ENCODE data around the gene AXIN1. TPM values are rescaled to one million over a fixed set of nuclear protein-coding genes. Genes with fewer than 3 reads are reported as not detected.

AXIN1 gene
- total RNA-seq, 1 donor from 2014 or later: 30.6 TPM

DNA sequence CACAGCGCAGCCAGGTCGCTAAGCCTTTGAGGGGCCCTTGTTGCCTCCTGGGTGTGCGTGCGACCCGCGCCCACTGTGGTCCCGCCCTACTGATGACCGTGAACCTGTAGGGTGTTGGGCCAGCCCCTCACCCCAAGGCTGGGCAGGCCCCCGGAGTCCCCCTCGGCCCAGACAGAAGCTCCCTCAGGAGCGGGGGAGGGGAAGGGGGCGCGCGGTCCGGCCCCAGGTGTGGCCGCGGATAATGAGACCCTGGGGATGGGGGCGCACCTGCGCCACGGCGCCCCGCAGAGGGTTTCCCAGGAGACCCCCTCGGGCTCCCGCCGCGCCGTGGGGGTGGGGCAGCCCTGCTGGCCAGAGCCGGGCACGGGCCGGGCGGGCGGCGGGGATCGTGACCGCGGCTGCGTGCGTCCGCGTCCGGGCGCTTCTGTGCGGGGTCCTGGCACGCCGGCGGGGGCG lies 72.5 kb downstream of the AXIN1 start:
- H3K36me3 Mint-ChIP-seq: no peaks in the 10 kb centered on the region
- peaks cover 32% of the 10 kb centered on the region for H3K27me3 Mint-ChIP-seq
- no peak overlapping the region for H3K4me3 Mint-ChIP-seq
- TF ChIP-seq, protein P1, sequence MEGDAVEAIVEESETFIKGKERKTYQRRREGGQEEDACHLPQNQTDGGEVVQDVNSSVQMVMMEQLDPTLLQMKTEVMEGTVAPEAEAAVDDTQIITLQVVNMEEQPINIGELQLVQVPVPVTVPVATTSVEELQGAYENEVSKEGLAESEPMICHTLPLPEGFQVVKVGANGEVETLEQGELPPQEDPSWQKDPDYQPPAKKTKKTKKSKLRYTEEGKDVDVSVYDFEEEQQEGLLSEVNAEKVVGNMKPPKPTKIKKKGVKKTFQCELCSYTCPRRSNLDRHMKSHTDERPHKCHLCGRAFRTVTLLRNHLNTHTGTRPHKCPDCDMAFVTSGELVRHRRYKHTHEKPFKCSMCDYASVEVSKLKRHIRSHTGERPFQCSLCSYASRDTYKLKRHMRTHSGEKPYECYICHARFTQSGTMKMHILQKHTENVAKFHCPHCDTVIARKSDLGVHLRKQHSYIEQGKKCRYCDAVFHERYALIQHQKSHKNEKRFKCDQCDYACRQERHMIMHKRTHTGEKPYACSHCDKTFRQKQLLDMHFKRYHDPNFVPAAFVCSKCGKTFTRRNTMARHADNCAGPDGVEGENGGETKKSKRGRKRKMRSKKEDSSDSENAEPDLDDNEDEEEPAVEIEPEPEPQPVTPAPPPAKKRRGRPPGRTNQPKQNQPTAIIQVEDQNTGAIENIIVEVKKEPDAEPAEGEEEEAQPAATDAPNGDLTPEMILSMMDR (conservative IDR thresholded peaks at IDR 0.05): no peak
- no peaks in the 10 kb centered on the region for H3K4me1 Mint-ChIP-seq (ENCODE audit: unreplicated experiment)
- no peak overlapping the region for H3K27ac Mint-ChIP-seq
- H3K9me3 Mint-ChIP-seq: no peaks in the 10 kb centered on the region
- no peak for DNase-seq (ENCODE audit: extremely low spot score, unreplicated experiment)

DNA sequence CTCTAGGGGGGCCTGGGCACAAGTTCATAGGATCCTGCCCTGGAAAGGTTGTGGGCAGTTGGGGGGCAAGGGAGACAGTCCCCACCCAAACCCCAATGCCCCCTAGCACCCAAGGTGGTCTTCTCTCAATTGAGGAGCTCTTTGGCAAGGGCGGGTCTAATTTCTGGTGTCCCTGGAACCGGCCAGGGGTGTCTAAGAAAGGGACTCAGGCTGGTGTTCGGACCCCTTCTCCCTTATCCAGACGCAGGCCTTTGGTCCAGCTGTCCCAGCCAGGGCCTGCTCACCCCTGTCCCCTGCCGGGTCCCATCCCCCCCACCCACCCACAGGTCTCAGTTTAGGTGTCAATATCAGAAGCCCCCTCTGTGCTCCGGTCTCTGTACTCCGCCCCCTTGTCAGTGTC lies 73.0 kb downstream of the AXIN1 start:
- TF ChIP-seq, protein P1 (conservative IDR thresholded peaks at IDR 0.05): no peak
- DNase-seq (ENCODE audit: extremely low spot score, unreplicated experiment): no peak
- H3K36me3 Mint-ChIP-seq: no peaks in the 10 kb centered on the region
- H3K9me3 Mint-ChIP-seq: no peaks in the 10 kb centered on the region
- H3K27me3 Mint-ChIP-seq: peaks cover 33% of the 10 kb centered on the region
- no peaks in the 10 kb centered on the region for H3K4me1 Mint-ChIP-seq (ENCODE audit: unreplicated experiment)
- H3K27ac Mint-ChIP-seq: no peak overlapping the region
- H3K4me3 Mint-ChIP-seq: peak overlapping the region; percentile 14

DNA sequence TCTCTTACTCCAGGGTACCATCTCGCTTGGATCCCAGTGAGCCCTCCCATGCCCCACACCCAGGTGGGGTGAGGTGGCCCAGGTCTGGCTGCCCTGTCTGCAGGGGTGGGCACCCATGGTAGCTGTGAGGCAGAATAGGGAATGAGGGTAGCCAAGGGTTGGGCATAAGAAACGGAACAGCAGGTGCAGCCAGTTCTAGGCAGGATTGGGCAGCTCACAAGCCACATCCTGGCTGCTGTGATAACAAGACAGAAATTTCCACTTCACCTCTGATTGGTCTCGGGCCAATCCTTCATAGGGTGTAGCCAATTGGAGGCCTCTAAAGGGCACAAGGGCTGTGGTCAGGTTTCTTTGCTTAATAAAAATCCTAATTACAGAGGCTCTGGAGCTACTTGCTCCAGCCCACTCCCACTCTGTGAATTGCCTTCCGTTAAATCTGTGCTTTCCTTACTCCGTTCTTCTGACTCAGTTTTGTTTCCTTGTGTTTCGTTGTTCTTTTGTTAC lies 73.6 kb downstream of the AXIN1 start:
- peak overlapping the region; percentile 14 for H3K4me3 Mint-ChIP-seq
- no peak for DNase-seq (ENCODE audit: extremely low spot score, unreplicated experiment)

DNA sequence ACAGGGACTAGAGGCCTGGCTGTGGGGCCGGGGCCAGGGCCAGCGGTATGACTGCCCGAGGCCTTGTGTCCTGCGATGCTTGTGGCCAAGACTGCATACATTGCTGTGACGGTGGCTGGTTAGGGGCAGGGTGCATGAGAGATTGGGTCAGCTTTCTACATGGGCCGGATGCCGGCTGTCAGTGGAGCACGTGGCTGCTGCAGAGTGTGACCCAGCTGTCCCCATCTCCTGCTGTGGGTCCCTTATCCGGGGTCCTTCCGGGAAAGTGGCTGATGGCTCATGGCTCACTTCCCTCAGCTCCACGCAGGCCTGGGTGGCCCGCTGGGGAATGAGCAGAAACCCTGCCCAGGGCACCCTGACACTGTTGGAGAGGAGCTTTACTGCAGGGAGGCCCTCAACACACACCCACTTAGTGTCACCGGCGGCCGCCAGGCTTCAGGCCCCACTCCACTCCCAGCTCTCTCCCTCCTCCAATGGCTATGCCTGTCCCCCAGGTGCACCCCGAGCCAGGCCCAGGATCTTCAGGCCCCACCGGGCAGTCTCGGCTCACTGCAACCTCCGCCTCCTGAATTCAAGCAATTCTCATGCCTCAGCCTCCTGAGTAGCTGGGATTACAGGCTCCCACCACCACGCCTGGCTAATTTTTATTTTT lies 76.0 kb downstream of the AXIN1 start:
- Mint-ChIP-seq H3K4me3 (peak overlapping the region; percentile 80), H3K27me3 (peaks cover 40% of the 10 kb centered on the region), H3K9me3 (no peaks in the 10 kb centered on the region), H3K27ac (peak overlapping the region; percentile 21), H3K4me1 (ENCODE audit: unreplicated experiment) (no peaks in the 10 kb centered on the region), H3K36me3 (no peaks in the 10 kb centered on the region)
- DNase-seq (ENCODE audit: extremely low spot score, unreplicated experiment): no peak
- TF ChIP-seq, protein P1 (conservative IDR thresholded peaks at IDR 0.05): no peak

More for the DNA sequence above, 73.6 kb downstream of the AXIN1 start:
- Mint-ChIP-seq H3K27me3 (peaks cover 38% of the 10 kb centered on the region), H3K9me3 (no peaks in the 10 kb centered on the region), H3K36me3 (no peaks in the 10 kb centered on the region), H3K27ac (no peak overlapping the region), H3K4me1 (ENCODE audit: unreplicated experiment) (no peaks in the 10 kb centered on the region)
- TF ChIP-seq, protein P1 (conservative IDR thresholded peaks at IDR 0.05): no peak

DNA sequence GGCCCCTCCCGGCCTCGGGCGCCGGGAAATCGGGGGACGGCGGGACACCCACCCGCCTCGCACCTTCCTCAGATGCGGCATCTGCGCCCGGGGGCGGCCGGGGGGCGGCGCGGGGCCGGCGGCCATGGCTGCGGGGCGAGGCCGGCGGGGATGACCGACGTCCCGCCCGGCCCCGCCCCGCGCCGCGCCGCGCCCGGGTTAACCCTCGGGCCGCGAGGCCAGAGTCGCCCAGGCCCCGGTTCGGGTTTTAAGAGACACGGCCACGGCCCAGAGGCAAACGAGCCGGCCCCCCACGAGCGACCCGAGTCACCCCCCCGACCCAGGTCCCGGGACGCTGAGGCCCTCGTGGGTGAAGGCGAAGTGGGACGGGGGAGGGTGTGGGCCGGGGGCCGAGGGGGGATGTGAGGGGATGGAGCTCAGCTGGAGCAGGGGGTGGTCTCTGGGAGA lies 76.7 kb downstream of the AXIN1 start, which contains the start of gene RGS11:
Gene RGS11, minus strand, starts transcription at position 159 of the 447 bp plus-strand sequence. Its CDS starts 33 bp downstream, at position 126.
- no peak for DNase-seq (ENCODE audit: extremely low spot score, unreplicated experiment)
- Mint-ChIP-seq H3K27me3 (peaks cover 40% of the 10 kb centered on the region), H3K4me1 (ENCODE audit: unreplicated experiment) (no peaks in the 10 kb centered on the region), H3K9me3 (no peaks in the 10 kb centered on the region), H3K36me3 (no peaks in the 10 kb centered on the region), H3K4me3 (peak within 1 kb of the TSS; percentile 80), H3K27ac (no peak within 1 kb of the TSS)
- TF ChIP-seq, protein P1 (conservative IDR thresholded peaks at IDR 0.05): no peak

Data from type B pancreatic cell (in vitro differentiated cells).